OCI-LY1 (cell line): ENCODE data around the gene TMPRSS3.

Experiments used
- CTCF ChIP-seq: fragments of 200-600 bp; sonication (generic), shearing (Covaris generic); IDR thresholded peaks from 2 replicates; pipeline ENCODE4 v1.5.1; 2017; ENCODE audit warnings: mild to moderate bottlenecking, antibody characterized with exemption, low read length, moderate library complexity, mixed read lengths
- EZH2 ChIP-seq: fragments of 200-600 bp; sonication (generic), shearing (Covaris generic); IDR thresholded peaks from 2 replicates; pipeline ENCODE4 v1.8.0; 2017; ENCODE audit warnings: borderline replicate concordance, mixed run types, mild to moderate bottlenecking, antibody characterized with exemption, low read length, moderate library complexity, mixed read lengths

- TF ChIP-seq CTCF (no peak), EZH2 (no peak)
These were observed 1.2 kb upstream of the TMPRSS3 start for GRCh38 chr21:42396799-42397745.
